A549 (cell line): ENCODE measurements around the gene ZBTB20. TPM values are rescaled to one million over a fixed set of nuclear protein-coding genes. Genes with fewer than 3 reads are reported as not detected.

Experiments
- ATAC-seq, 2 experiments: fragments of 200-7000 bp in 1 of 2; fragments of >200 bp in 1 of 2; cut with Nextera tagmentation in 1 of 2; cut with Tn5 transposase in 1 of 2; 3 replicates each; pipeline versions ENCODE4 v1.8.0 to v1.9.1; 2018 to 2020; ENCODE audit warnings: mild to moderate bottlenecking in 1 of 2, moderate library complexity in 1 of 2
- CTCF ChIA-PET: fragments of 300-600 bp; sonication (Branson Sonifier 250); formaldehyde crosslinking; extraction: SDS; loops from one replicate; lab custom pipeline; 2021; ENCODE audit warnings: antibody characterized with exemption, inconsistent platforms; lab: Yijun Ruan, JAX
- POLR2A ChIA-PET: fragments of 350-600 bp; formaldehyde crosslinking; extraction: SDS; loops from one replicate; lab custom pipeline; 2021; ENCODE audit warnings: antibody characterized with exemption, inconsistent platforms; lab: Yijun Ruan, JAX
- DNase-seq, 2 experiments: peaks; one replicate each; pipeline versions ENCODE4 v3.0.0 to v3.0.0-alpha.2; 2011 to 2016; ENCODE audit warnings: low read depth in 1 of 2, low spot score in 1 of 2
- FAIRE-seq: peaks from 2 replicates; lab custom pipeline; 2011; peaks lifted over from hg19 to GRCh38; lab: Jason Lieb, UNC
- H3K27ac ChIP-seq, 2 experiments: fragments of >200 bp; sonication (Bioruptor Twin); formaldehyde crosslinking; 3 replicates each; pipeline ENCODE4 v1.5.1; 2016 to 2017
- H3K4me1 ChIP-seq: fragments of >200 bp; sonication (Bioruptor Twin); formaldehyde crosslinking; 3 replicates; pipeline ENCODE4 v1.6.1; 2016
- H3K4me2 ChIP-seq: fragments of >200 bp; sonication (Bioruptor Twin); formaldehyde crosslinking; 3 replicates; pipeline ENCODE4 v1.6.1; 2016
- H3K4me3 ChIP-seq: fragments of >200 bp; sonication (Bioruptor Twin); formaldehyde crosslinking; 3 replicates; pipeline ENCODE4 v1.5.1; 2016
- H3K9me3 ChIP-seq: fragments of >200 bp; sonication (Bioruptor Twin); formaldehyde crosslinking; 3 replicates; pipeline ENCODE4 v1.6.1; 2016
- BCL3 ChIP-seq: fragments of >200 bp; sonication (Bioruptor Twin); formaldehyde crosslinking; IDR thresholded peaks from 3 replicates; pipeline ENCODE4 v1.6.1; 2016
- CHD2 ChIP-seq: fragments of 150-350 bp; IDR thresholded peaks from 2 replicates; pipeline ENCODE4 v1.6.1; 2014; ENCODE audit warnings: low read length; ENCODE audit not compliant: partially characterized antibody
- CHD4 ChIP-seq: fragments of 200-600 bp; sonication (generic); IDR thresholded peaks from 2 replicates; pipeline ENCODE4 v1.6.1; 2016; ENCODE audit warnings: antibody characterized with exemption, mild to moderate bottlenecking, borderline replicate concordance
- CTCF ChIP-seq: fragments of >200 bp; sonication (Bioruptor Twin); formaldehyde crosslinking; IDR thresholded peaks from 3 replicates; pipeline ENCODE4 v1.5.1; 2016
- EHF ChIP-seq: fragments of 250-450 bp; sonication (Bioruptor Pico); IDR thresholded peaks from 2 replicates; pipeline ENCODE4 v1.5.0; 2020; ENCODE audit warnings: mild to moderate bottlenecking
- EHMT2 ChIP-seq: fragments of 200-600 bp; sonication (generic); IDR thresholded peaks from 2 replicates; pipeline ENCODE4 v1.6.1; 2016; ENCODE audit warnings: antibody characterized with exemption, low read depth, mild to moderate bottlenecking, moderate library complexity
- ELK1 ChIP-seq: fragments of 150-350 bp; IDR thresholded peaks from 2 replicates; pipeline ENCODE4 v1.6.1; 2014; ENCODE audit warnings: low read depth, mild to moderate bottlenecking, low read length
- FOSB ChIP-seq: fragments of 250-450 bp; sonication (Bioruptor Pico); IDR thresholded peaks from 2 replicates; pipeline ENCODE4 v1.5.0; 2020; ENCODE audit warnings: mild to moderate bottlenecking, moderate library complexity
- HDAC2 ChIP-seq: fragments of 200-600 bp; sonication (generic); IDR thresholded peaks from 2 replicates; pipeline ENCODE4 v1.6.1; 2016
- HES2 ChIP-seq: fragments of >200 bp; sonication (Bioruptor Twin); formaldehyde crosslinking; IDR thresholded peaks from 2 replicates; pipeline ENCODE4 v1.6.1; 2016
- HOXB5 ChIP-seq: fragments of 250-450 bp; sonication (Bioruptor Pico); IDR thresholded peaks from 2 replicates; pipeline ENCODE4 v1.5.0; 2020; ENCODE audit warnings: mild to moderate bottlenecking, moderate library complexity
- MAFK ChIP-seq: fragments of 450-650 bp; IDR thresholded peaks from 2 replicates; pipeline ENCODE4 v1.6.1; 2014; ENCODE audit not compliant: partially characterized antibody
- NR3C1 ChIP-seq: fragments of >200 bp; sonication (Bioruptor Twin); formaldehyde crosslinking; IDR thresholded peaks from 3 replicates; pipeline ENCODE4 v1.6.1; 2017
- POLR2A ChIP-seq: IDR thresholded peaks from 2 replicates; pipeline ENCODE4 v1.6.1; 2012; ENCODE audit warnings: mild to moderate bottlenecking, low read length
- RAD21 ChIP-seq, 2 experiments: fragments of >200 bp in 1 of 2; sonication (Bioruptor Twin) in 1 of 2; formaldehyde crosslinking in 1 of 2; IDR thresholded peaks in 1 of 2; conservative IDR thresholded peaks in 1 of 2; 2 replicates in 1 of 2; 3 replicates in 1 of 2; pipeline ENCODE4 v1.6.1; 2012 to 2018; ENCODE audit warnings: inconsistent platforms in 1 of 2
- RARB ChIP-seq: fragments of 250-450 bp; sonication (Bioruptor Pico); IDR thresholded peaks from 2 replicates; pipeline ENCODE4 v1.8.0; 2021; ENCODE audit warnings: mild to moderate bottlenecking, moderate library complexity
- RCOR1 ChIP-seq: fragments of 150-350 bp; IDR thresholded peaks from 2 replicates; pipeline ENCODE4 v1.6.1; 2014; ENCODE audit warnings: antibody characterized with exemption, low read length, low read depth
- RFX5 ChIP-seq: fragments of 450-650 bp; IDR thresholded peaks from 2 replicates; pipeline ENCODE4 v1.7.1; 2014; ENCODE audit warnings: antibody characterized with exemption, mild to moderate bottlenecking, moderate library complexity
- SREBF2 ChIP-seq: fragments of 450-650 bp; IDR thresholded peaks from 2 replicates; pipeline ENCODE4 v1.6.1; 2014; ENCODE audit warnings: mild to moderate bottlenecking, moderate library complexity
- TFCP2L1 ChIP-seq: fragments of 250-450 bp; sonication (Bioruptor Pico); IDR thresholded peaks from 2 replicates; pipeline ENCODE4 v1.5.0; 2021; ENCODE audit warnings: mild to moderate bottlenecking
- ZFP36 ChIP-seq: fragments of 450-650 bp; IDR thresholded peaks from 2 replicates; pipeline ENCODE4 v1.6.1; 2014; ENCODE audit warnings: borderline replicate concordance; ENCODE audit not compliant: partially characterized antibody
- WGBS: methylation state at CpG from one replicate; pipeline ENCODE4 v1.1.6; 2017; ENCODE audit errors: missing lambda C conversion rate; 5-methylcytosine and 5-hydroxymethylcytosine counted together
- polyA plus RNA-seq, 4 experiments: library from polyadenylated mRNA; depleted of rRNA in 3 of 4; stranded (reverse); fragments of >200 nt; fragmentation: RNase III in 1 of 4; extraction: RNeasy Plus Mini Kit Qiagen cat#74134 plus additional on column Dnase treatment in 1 of 4; gene quantifications; 2 replicates in 3 of 4; 3 replicates in 1 of 4; pipeline ENCODE4 v1.2.3, GENCODE V29; 2011 to 2017
- TF ChIP-seq, protein P1 (sequence below): fragments of 250-450 bp; sonication (Bioruptor Pico); IDR thresholded peaks from 2 replicates; pipeline ENCODE4 v1.5.0; 2020; ENCODE audit warnings: low read depth, mild to moderate bottlenecking, moderate library complexity
- TF ChIP-seq, protein P2 (sequence below): IDR thresholded peaks from 2 replicates; pipeline ENCODE4 v1.6.1; 2012

The ZBTB20 gene
- polyA plus RNA-seq, 2 of the 4 experiments (the other 2 are of a cell fraction): 0.85 to 5.0 TPM

DNA sequence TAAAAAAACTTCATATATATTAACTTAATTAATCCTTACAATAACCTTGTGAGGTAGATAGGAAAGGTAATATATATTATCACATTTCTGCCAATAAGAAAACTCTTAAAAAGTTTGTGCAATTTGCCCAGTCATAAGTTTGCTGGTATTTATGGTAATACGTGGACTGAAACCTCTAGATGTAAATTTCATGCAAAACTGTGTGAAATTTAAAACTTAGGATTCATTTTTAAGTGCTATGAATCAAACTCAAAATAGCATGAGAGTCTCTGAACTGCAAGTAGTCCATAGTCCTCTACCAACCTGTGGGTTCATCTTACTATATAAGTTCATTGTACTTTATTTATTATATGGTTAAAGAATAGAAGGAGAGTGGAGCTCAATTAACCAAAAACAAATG, 56.4 kb downstream of the ZBTB20 start:
- ChIA-PET POLR2A (no interaction called here), CTCF (interaction anchor here (1.0 to 2.5 kb wide), 6 partner anchors 11 to 800 kb away, joined by 3 to 16 read pairs (median 6); no protein-coding TSS in a partner anchor)
- no peak for FAIRE-seq

GRCh38 chr3:115089481-115089880, 57.6 kb downstream of the ZBTB20 start:
- no peak overlapping the region for H3K27ac ChIP-seq
- ATAC-seq (no peak), DNase-seq (no peak), FAIRE-seq (no peak)
- WGBS: 74% methylated on average over 2 of the region's 2 CpGs
- ChIA-PET POLR2A (no interaction called here), CTCF (interaction anchor here (1.0 to 1.2 kb wide), 3 partner anchors 695 to 799 kb away, joined by 3 read pairs; no protein-coding TSS in a partner anchor)
- no peak overlapping the region for H3K4me3 ChIP-seq
- TF ChIP-seq MAFK (no peak), BCL3 (no peak), NR3C1 (no peak), CTCF (no peak), POLR2A (no peak), HOXB5 (CRISPR knock-in tag) (no peak), FOSB (CRISPR knock-in tag) (no peak), RAD21 (conservative IDR thresholded peaks at IDR 0.05 in 1 of 2, IDR thresholded peaks at IDR 0.05 in 1 of 2) (no peak), HDAC2 (no peak), SREBF2 (no peak), ELK1 (no peak), EHF (CRISPR knock-in tag) (no peak), RCOR1 (no peak), RFX5 (no peak), TFCP2L1 (CRISPR knock-in tag) (no peak)
- TF ChIP-seq, protein P1, sequence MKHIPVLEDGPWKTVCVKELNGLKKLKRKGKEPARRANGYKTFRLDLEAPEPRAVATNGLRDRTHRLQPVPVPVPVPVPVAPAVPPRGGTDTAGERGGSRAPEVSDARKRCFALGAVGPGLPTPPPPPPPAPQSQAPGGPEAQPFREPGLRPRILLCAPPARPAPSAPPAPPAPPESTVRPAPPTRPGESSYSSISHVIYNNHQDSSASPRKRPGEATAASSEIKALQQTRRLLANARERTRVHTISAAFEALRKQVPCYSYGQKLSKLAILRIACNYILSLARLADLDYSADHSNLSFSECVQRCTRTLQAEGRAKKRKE (CRISPR knock-in tag): no peak
- TF ChIP-seq, protein P2, sequence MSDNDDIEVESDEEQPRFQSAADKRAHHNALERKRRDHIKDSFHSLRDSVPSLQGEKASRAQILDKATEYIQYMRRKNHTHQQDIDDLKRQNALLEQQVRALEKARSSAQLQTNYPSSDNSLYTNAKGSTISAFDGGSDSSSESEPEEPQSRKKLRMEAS: no peak
- no peaks in the 10 kb centered on the region for H3K4me1 ChIP-seq
- H3K4me2 ChIP-seq: no peak overlapping the region
- no peaks in the 10 kb centered on the region for H3K9me3 ChIP-seq

More for the DNA sequence above, 56.4 kb downstream of the ZBTB20 start:
- H3K4me1 ChIP-seq: no peaks in the 10 kb centered on the region
- DNase-seq: no peak
- no peak overlapping the region for H3K4me2 ChIP-seq
- no peak for ATAC-seq
- no peak for TF ChIP-seq RAD21 (conservative IDR thresholded peaks at IDR 0.05 in 1 of 2, IDR thresholded peaks at IDR 0.05 in 1 of 2)
- no peak for TF ChIP-seq HOXB5 (CRISPR knock-in tag)
- no peak for TF ChIP-seq SREBF2
- no peak for TF ChIP-seq CHD2
- TF ChIP-seq HES2: no peak
- no peak for TF ChIP-seq EHMT2
- TF ChIP-seq CHD4: no peak
- no peak for TF ChIP-seq CTCF
- no peak for TF ChIP-seq RARB (CRISPR knock-in tag)
- no peak for TF ChIP-seq RFX5
- TF ChIP-seq TFCP2L1 (CRISPR knock-in tag): no peak
- no peak for TF ChIP-seq ZFP36
- TF ChIP-seq ELK1: no peak
- H3K4me3 ChIP-seq: no peak overlapping the region
- no peaks in the 10 kb centered on the region for H3K9me3 ChIP-seq
- 44% methylated on average over 1 of the region's 1 CpG for WGBS
- no peak overlapping the region for H3K27ac ChIP-seq
